Body of pancreas (tissue), 4 donors: ENCODE data around the gene C2orf81.

Experiments
- POLR2A ChIP-seq, 3 donors: fragments of 450-650 bp; IDR thresholded peaks; one replicate each; pipeline ENCODE4 v1.6.1; 2016; ENCODE audit warnings: antibody characterized with exemption in 3 of 3, mild to moderate bottlenecking in 2 of 3
- TF ChIP-seq, protein P1 (sequence below), 7 experiments: fragments of 450-650 bp in 4 of 7; fragments of 200-600 bp in 3 of 7; sonication (generic) in 3 of 7; IDR thresholded peaks; one replicate each; pipeline ENCODE4 v1.5.1; 2016 to 2019; ENCODE audit warnings: antibody characterized with exemption in 7 of 7

DNA sequence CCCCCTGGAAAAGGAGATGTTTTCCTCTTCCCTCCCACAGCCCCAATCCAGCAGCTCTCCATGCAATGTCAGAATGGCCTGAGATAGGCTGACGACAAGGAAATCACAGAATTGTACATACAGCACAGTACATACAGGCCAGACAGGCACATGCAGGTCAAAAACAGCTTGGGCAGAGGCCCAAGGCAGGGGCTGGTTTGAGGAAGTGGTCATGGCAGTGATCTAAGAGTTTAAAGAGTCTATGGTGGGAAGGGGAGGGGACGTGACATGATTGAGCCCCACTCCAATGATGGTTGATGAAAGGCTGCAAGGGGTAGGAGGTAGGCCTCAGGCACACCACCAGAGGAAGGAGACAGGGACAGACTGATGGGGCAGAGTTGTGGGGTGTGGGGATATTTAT, 45.6 kb downstream of the C2orf81 start:
- TF ChIP-seq, protein P1, sequence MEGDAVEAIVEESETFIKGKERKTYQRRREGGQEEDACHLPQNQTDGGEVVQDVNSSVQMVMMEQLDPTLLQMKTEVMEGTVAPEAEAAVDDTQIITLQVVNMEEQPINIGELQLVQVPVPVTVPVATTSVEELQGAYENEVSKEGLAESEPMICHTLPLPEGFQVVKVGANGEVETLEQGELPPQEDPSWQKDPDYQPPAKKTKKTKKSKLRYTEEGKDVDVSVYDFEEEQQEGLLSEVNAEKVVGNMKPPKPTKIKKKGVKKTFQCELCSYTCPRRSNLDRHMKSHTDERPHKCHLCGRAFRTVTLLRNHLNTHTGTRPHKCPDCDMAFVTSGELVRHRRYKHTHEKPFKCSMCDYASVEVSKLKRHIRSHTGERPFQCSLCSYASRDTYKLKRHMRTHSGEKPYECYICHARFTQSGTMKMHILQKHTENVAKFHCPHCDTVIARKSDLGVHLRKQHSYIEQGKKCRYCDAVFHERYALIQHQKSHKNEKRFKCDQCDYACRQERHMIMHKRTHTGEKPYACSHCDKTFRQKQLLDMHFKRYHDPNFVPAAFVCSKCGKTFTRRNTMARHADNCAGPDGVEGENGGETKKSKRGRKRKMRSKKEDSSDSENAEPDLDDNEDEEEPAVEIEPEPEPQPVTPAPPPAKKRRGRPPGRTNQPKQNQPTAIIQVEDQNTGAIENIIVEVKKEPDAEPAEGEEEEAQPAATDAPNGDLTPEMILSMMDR (IDR thresholded peaks at IDR 0.05) = no peak
- TF ChIP-seq POLR2A (IDR thresholded peaks at IDR 0.05) = no peak
